Adrenal gland (tissue), 12 donors: ENCODE measurements around the gene SALL3. TPM values are rescaled to one million over a fixed set of nuclear protein-coding genes. Genes with fewer than 3 reads are reported as not detected.

Experiments used
- DNase-seq, 7 donors: peaks; one replicate each; pipeline ENCODE4 v3.0.0-alpha.2; 2019 to 2020
- H3K27ac ChIP-seq, 5 donors: fragments of 200-600 bp; sonication (generic) in 4 of 5; 1 replicate in 3 of 5; 2 replicates in 2 of 5; pipeline versions ENCODE4 v1.5.1 to v1.8.0; 2016 to 2020; ENCODE audit warnings: mild to moderate bottlenecking in 1 of 5
- H3K27me3 ChIP-seq: fragments of 200-600 bp; 2 replicates; pipeline ENCODE4 v1.8.0; 2021
- H3K36me3 ChIP-seq, 2 donors: fragments of 200-600 bp; replicated peaks in 1 of 2; 1 replicate in 1 of 2; 2 replicates in 1 of 2; pipeline versions ENCODE4 v1.5.1 to v1.8.0; 2018 to 2022
- H3K4me1 ChIP-seq, 2 donors: fragments of 200-600 bp; replicated peaks in 1 of 2; 1 replicate in 1 of 2; 2 replicates in 1 of 2; pipeline versions ENCODE4 v1.5.1 to v1.8.0; 2018 to 2021
- H3K4me3 ChIP-seq, 4 donors: fragments of 200-600 bp; sonication (generic) in 3 of 4; one replicate each; pipeline ENCODE4 v1.5.1; 2016 to 2018
- H3K9me3 ChIP-seq, 3 donors: fragments of 200-600 bp; sonication (generic) in 1 of 3; replicated peaks in 1 of 3; 1 replicate in 2 of 3; 2 replicates in 1 of 3; pipeline versions ENCODE4 v1.5.1 to v1.8.0; 2016 to 2021
- CTCF ChIP-seq, 6 experiments: fragments of 450-650 bp in 4 of 6; fragments of 200-600 bp in 2 of 6; sonication (generic) in 1 of 6; IDR thresholded peaks; 1 replicate in 5 of 6; 2 replicates in 1 of 6; pipeline versions ENCODE4 v1.5.1 to v1.8.0; 2016 to 2021; ENCODE audit warnings: antibody characterized with exemption in 6 of 6, mild to moderate bottlenecking in 2 of 6, moderate library complexity in 1 of 6
- POLR2A ChIP-seq, 2 donors: fragments of 450-650 bp; IDR thresholded peaks; one replicate each; pipeline ENCODE4 v1.6.1; 2017; ENCODE audit warnings: antibody characterized with exemption in 2 of 2, mild to moderate bottlenecking in 2 of 2, moderate library complexity in 1 of 2
- WGBS, 4 donors: extraction: QIAGEN DNeasy Blood & Tissue Kit in 2 of 4; methylation state at CpG; one replicate each; pipeline versions ENCODE4 v1.1.5 to v1.1.7; 2013 to 2017; 5-methylcytosine and 5-hydroxymethylcytosine counted together
- intact Hi-C, 2 donors: fragments of 100-400 bp; cut with DNase I; formaldehyde crosslinking; loops; one replicate each; pipeline versions ENCODE4 v1.14.1 to v1.15.0; 2022 to 2023
- polyA plus RNA-seq, 3 donors: library from polyadenylated mRNA; stranded (reverse); fragments of 200-250 nt in 2 of 3; fragments of 350-450 nt in 1 of 3; fragmentation: Illumina TruSeq in 1 of 3; extraction: RNeasy Lipid Tissue Mini Kit (QIAGEN cat#74804) in 1 of 3; gene quantifications; one replicate each; pipeline ENCODE4 v1.2.3, GENCODE V29; 2013 to 2014
- total RNA-seq, 9 donors: library from RNA; depleted of rRNA in 4 of 9; stranded (reverse); fragments of >200 nt in 4 of 9; fragments of 120-200 nt in 1 of 9; fragmentation: NEBNext Ultra II Directional in 1 of 9; extraction: Animal tissue kit (Norgen Biotek cat#: 25700) in 1 of 9; gene quantifications; one replicate each; pipeline versions ENCODE4 v1.1.0 to v1.2.4, GENCODE V29; 2013 to 2023
- donor health status: healthy with polysubstance abuse.
- donor health status: Bipolar disorder and iron deficiency.
- donor health status: DM: yes; HTN: yes; CAD: no.
- donor health status: DM: no; HTN: no; CAD: no.
- donor health status: DM: no; HTN: no; CAD: no.
- donor health status: DM: yes; HTN: yes; CAD: no.

Gene SALL3
- total and polyA plus RNA-seq, 12 donors, result 0.11 TPM; not detected in 11

DNA sequence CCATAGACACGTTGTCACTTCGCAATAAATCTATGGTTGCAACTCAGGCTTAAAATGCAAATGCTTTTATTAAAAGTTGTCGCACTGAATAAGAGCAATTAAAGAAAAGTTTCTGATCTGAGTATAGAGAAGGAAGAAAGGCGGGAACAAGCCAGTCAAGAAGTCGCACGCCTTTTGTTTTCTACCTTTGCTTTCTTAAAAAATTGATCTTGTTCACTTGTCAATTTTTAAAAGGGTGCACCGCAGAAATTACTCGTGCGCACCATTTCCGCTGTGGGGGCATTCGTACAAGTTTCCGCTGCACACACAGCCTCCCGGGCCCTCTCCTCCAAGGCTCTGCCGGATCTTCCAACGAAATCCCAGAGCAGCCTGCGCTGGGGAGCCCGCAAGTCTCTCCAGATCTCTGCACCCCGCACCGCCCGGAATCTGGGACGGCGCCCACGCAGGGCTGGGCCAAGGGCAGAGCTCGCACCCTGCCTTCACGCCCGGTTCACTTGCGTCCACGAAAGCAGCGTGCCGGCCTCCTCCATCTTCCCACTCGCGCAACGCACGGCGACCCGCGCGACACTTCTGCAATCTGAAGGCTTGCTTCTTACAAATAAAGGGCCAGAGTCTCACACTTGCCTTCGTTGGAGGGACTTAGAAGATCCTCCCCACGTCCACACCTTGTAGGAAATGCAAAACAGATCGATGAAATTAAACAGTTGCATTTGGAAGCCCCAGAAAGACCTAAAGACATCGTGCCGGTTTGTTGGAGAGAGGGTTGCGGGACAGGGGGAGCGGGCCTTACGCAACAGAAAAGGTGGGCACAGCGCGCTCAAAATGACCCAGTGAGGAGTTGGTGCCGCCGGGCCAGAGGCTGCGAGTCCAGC lies 2.6 kb upstream of the SALL3 start:
- TF ChIP-seq POLR2A (IDR thresholded peaks at IDR 0.05), result no peak
- no peak for TF ChIP-seq CTCF (IDR thresholded peaks at IDR 0.05)
- H3K9me3 ChIP-seq, result no peaks in the 10 kb centered on the region
- WGBS, 4 donors, result 6 to 12% (median 9%) methylated on average over 39 to 51 of the region's 51 CpGs
- H3K27me3 ChIP-seq, result peaks cover 90% of the 10 kb centered on the region
- H3K4me3 ChIP-seq, result no peak overlapping the region
- no peak overlapping the region for H3K27ac ChIP-seq
- intact Hi-C loops, result no loop called here
- peaks cover 0 to 31% of the 10 kb centered on the region in 2 donors for H3K4me1 ChIP-seq
- H3K36me3 ChIP-seq, result no peaks in the 10 kb centered on the region
- no peak for DNase-seq

DNA sequence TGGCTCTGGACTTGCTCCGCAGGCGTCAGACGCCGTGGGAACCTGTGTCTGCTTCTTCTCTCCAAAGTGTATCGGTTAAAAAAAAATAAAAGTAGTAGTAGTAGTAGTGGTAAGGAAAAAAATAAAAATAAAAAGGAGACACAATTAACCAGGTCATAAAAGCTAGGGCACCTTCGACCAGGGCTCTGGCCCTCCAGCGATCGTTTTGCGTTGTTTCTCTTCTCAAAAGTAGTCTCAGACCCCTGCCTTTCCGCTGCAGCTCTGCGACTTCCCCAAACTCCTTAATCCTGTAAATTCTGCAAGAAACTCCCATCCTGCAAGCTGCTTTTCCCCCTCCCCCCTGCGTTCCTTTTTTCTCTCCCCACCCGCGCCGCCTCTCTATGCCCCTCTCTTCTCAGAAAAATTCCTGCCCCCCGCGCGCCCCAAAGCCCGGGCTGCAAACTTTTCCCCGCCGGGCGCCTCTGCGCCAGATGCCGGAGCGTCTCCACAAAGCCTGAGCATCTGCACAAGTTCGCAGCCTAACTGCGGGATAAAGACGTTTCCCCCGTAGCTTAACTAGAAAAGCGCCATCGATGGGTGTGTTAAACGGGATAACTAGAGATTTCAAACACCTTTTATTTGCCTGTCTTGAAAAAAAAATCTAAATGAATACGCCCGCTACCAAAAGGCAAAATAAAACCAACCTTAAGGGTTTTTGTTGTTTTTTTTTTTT lies 1.8 kb upstream of the SALL3 start:
- peaks cover 0 to 31% of the 10 kb centered on the region in 2 donors for H3K4me1 ChIP-seq

GRCh38 chr18:78978349-78979055 lies 1.1 kb upstream of the SALL3 start:
- intact Hi-C loops, result no loop called here
- H3K4me3 ChIP-seq, result no peak overlapping the region
- TF ChIP-seq CTCF (IDR thresholded peaks at IDR 0.05), result no peak
- TF ChIP-seq POLR2A (IDR thresholded peaks at IDR 0.05), result no peak
- no peaks in the 10 kb centered on the region for H3K36me3 ChIP-seq
- peaks cover 0 to 27% of the 10 kb centered on the region in 2 donors for H3K4me1 ChIP-seq
- DNase-seq, result no peak
- H3K9me3 ChIP-seq, result no peaks in the 10 kb centered on the region
- H3K27ac ChIP-seq, result no peak overlapping the region
- 1 to 2% (median 2%) methylated on average over 37 to 80 of the region's 80 CpGs for WGBS, 4 donors
- peaks cover 90% of the 10 kb centered on the region for H3K27me3 ChIP-seq

More for the DNA sequence above, 1.8 kb upstream of the SALL3 start:
- Histone ChIP-seq H3K27ac (no peak overlapping the region), H3K4me3 (no peak overlapping the region), H3K9me3 (no peaks in the 10 kb centered on the region), H3K36me3 (no peaks in the 10 kb centered on the region), H3K27me3 (peaks cover 90% of the 10 kb centered on the region)
- intact Hi-C loops, result no loop called here
- DNase-seq, result no peak
- TF ChIP-seq POLR2A (IDR thresholded peaks at IDR 0.05) (no peak), CTCF (IDR thresholded peaks at IDR 0.05) (no peak)
- 4 to 5% (median 5%) methylated on average over 34 of the region's 34 CpGs for WGBS, 4 donors
